Measurements from ENCODE around the gene SRRM5. TPM values are rescaled to one million over a fixed set of nuclear protein-coding genes. Genes with fewer than 3 reads are reported as not detected.

Gene SRRM5
- polyA plus RNA-seq, 2 of the 4 experiments (the other 2 are of a cell fraction): 0.47 to 0.50 TPM

DNA sequence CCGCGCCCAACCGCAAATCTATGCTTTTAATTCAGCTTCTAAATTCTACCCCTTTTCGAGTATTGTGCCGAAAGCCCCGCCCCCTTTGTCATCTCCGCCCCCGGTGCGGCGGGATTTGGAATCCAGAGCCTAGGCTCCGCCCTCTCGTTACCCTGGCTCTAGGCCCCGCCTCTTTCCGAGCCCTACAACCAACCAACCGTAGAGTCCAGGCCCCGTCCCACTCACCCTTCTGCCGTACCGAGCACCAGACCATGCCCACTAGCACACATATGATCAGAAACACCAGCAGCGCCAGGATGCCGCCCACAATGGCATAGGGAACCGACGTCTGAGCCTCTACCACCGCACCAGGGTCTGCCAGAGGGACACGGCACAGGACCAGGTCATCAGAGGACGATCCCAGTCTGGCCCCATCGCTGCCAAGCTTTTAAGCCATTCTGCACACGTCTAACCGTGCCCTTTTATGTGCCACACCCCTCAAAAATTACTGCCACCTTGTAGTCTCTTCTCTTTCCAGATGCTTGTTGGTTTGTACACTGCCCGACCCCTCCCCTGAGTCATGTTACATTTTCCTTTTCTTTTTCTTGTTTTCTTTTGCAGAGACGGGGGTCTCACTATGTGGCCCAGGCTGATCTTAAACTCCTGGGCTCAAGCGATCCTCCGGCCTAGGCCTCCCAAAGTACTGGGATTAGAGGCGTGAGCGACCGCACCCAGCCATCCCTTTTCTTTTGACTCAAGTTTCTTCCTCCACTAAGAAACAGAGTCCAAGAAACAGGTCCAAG, 12.2 kb downstream of the SRRM5 start:
- no peak for TF ChIP-seq GATA3 (IDR thresholded peaks at IDR 0.05; ENCODE audit: borderline replicate concordance)
- TF ChIP-seq RARB (CRISPR knock-in tag; IDR thresholded peaks at IDR 0.05): no peak
- no peak for TF ChIP-seq TP53 (CRISPR knock-in tag; IDR thresholded peaks at IDR 0.05)
- no peak for TF ChIP-seq BHLHE40 (IDR thresholded peaks at IDR 0.05; ENCODE audit: low read depth, low read length)
- no peak for TF ChIP-seq RCOR1 (IDR thresholded peaks at IDR 0.05; ENCODE audit: low read depth, low read length)
- TF ChIP-seq SMC3 (IDR thresholded peaks at IDR 0.05): no peak
- TF ChIP-seq RAD21 (conservative IDR thresholded peaks at IDR 0.05 in 1 of 2, IDR thresholded peaks at IDR 0.05 in 1 of 2): no peak
- no peak for TF ChIP-seq ZSCAN20 (CRISPR knock-in tag; IDR thresholded peaks at IDR 0.05)
- no peak for TF ChIP-seq RFX5 (IDR thresholded peaks at IDR 0.05)
- Histone ChIP-seq H3K4me2 (no peak overlapping the region), H3K27ac (no peak overlapping the region), H3K9me3 (no peaks in the 10 kb centered on the region), H3K4me3 (no peak overlapping the region), H3K4me1 (peaks cover 7% of the 10 kb centered on the region; the same call in 2 of the 3 replicates)
- CTCF ChIA-PET: interaction anchor here (0.8 to 1.2 kb wide), 3 partner anchors 8 to 27 kb away, joined by 3 read pairs; partner anchors contain the start of gene ZNF576
- ATAC-seq (no peak), FAIRE-seq (no peak), DNase-seq (ENCODE audit: low read depth in 1 of 2, low spot score in 1 of 2) (peak in 1 of 2 experiments; percentile 40)
- POLR2A ChIA-PET: no interaction called here
- WGBS (ENCODE audit: missing lambda C conversion rate): 88% methylated on average over 35 of the region's 35 CpGs

GRCh38 chr19:43624933-43625332, 13.0 kb downstream of the SRRM5 start:
- ATAC-seq (0 out of 6 replicates have a peak, but pooled peaks of 1 of the 2 experiments have one; percentile 10), FAIRE-seq (no peak), DNase-seq (ENCODE audit: low read depth in 1 of 2, low spot score in 1 of 2) (peak in 1 of 2 experiments; percentile 49)
- Histone ChIP-seq H3K4me3 (no peak overlapping the region), H3K27ac (no peak overlapping the region), H3K4me1 (peaks cover 6% of the 10 kb centered on the region; the same call in 2 of the 3 replicates), H3K9me3 (no peaks in the 10 kb centered on the region), H3K4me2 (no peak overlapping the region)
- POLR2A ChIA-PET: no interaction called here
- WGBS (ENCODE audit: missing lambda C conversion rate): 75% methylated on average over 22 of the region's 30 CpGs
- TF ChIP-seq MYC (IDR thresholded peaks at IDR 0.05; ENCODE audit: borderline replicate concordance, low read length): no peak
- no peak for TF ChIP-seq FOSL2 (IDR thresholded peaks at IDR 0.05)
- TF ChIP-seq FOSL2 (CRISPR knock-in tag; IDR thresholded peaks at IDR 0.05): no peak
- TF ChIP-seq HDAC2 (IDR thresholded peaks at IDR 0.05): no peak
- CTCF ChIA-PET: interaction anchor here (0.6 to 1.6 kb wide), 3 partner anchors 26 to 120 kb away, joined by 3 read pairs; no protein-coding TSS in a partner anchor

GRCh38 chr19:43625918-43626579, 14.2 kb downstream of the SRRM5 start:
- peak; percentile 42 to 71 for DNase-seq (ENCODE audit: low read depth in 1 of 2, low spot score in 1 of 2)
- POLR2A ChIA-PET: no interaction called here
- FAIRE-seq: no peak
- TF ChIP-seq, protein P1, sequence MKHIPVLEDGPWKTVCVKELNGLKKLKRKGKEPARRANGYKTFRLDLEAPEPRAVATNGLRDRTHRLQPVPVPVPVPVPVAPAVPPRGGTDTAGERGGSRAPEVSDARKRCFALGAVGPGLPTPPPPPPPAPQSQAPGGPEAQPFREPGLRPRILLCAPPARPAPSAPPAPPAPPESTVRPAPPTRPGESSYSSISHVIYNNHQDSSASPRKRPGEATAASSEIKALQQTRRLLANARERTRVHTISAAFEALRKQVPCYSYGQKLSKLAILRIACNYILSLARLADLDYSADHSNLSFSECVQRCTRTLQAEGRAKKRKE (CRISPR knock-in tag; IDR thresholded peaks at IDR 0.05; ENCODE audit: low read depth): no peak
- TF ChIP-seq HDAC2 (IDR thresholded peaks at IDR 0.05) (no peak), HOXB5 (CRISPR knock-in tag; IDR thresholded peaks at IDR 0.05) (no peak), SMC3 (IDR thresholded peaks at IDR 0.05) (no peak), CHD2 (IDR thresholded peaks at IDR 0.05; ENCODE audit: low read length, partially characterized antibody) (no peak), NR3C1 (IDR thresholded peaks at IDR 0.05) (no peak), GATA3 (IDR thresholded peaks at IDR 0.05; ENCODE audit: borderline replicate concordance) (no peak), HEYL (CRISPR knock-in tag; IDR thresholded peaks at IDR 0.05) (no peak)
- TF ChIP-seq, protein P2, sequence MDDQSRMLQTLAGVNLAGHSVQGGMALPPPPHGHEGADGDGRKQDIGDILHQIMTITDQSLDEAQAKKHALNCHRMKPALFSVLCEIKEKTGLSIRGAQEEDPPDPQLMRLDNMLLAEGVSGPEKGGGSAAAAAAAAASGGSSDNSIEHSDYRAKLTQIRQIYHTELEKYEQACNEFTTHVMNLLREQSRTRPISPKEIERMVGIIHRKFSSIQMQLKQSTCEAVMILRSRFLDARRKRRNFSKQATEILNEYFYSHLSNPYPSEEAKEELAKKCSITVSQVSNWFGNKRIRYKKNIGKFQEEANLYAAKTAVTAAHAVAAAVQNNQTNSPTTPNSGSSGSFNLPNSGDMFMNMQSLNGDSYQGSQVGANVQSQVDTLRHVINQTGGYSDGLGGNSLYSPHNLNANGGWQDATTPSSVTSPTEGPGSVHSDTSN (IDR thresholded peaks at IDR 0.05): no peak
- TF ChIP-seq, protein P3, sequence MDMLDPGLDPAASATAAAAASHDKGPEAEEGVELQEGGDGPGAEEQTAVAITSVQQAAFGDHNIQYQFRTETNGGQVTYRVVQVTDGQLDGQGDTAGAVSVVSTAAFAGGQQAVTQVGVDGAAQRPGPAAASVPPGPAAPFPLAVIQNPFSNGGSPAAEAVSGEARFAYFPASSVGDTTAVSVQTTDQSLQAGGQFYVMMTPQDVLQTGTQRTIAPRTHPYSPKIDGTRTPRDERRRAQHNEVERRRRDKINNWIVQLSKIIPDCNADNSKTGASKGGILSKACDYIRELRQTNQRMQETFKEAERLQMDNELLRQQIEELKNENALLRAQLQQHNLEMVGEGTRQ (IDR thresholded peaks at IDR 0.05): no peak
- Histone ChIP-seq H3K27ac (no peak overlapping the region), H3K9me3 (no peaks in the 10 kb centered on the region), H3K4me2 (no peak overlapping the region), H3K4me1 (no peaks in the 10 kb centered on the region), H3K4me3 (no peak overlapping the region)
- ATAC-seq: peak; percentile 17 to 61; a peak in 4 of 6 replicates
- 79% methylated on average over 32 of the region's 32 CpGs for WGBS (ENCODE audit: missing lambda C conversion rate)
- CTCF ChIA-PET: interaction anchor here (0.7 to 3.1 kb wide), 8 partner anchors 12 to 133 kb away, joined by 3 to 9 read pairs (median 4); no protein-coding TSS in a partner anchor

Data from A549 (cell line).